SK-N-SH treated with all-trans-retinoic acid at 6 μM for 48 hours (cell line): ENCODE measurements around the gene CADM2.
"Not testable (repeated sequence)": the region's sequence is repeated elsewhere in the genome, so short reads cannot be mapped to it uniquely, and the experiment has no call there.

Source experiments
- CSDC2 ChIP-seq: fragments of 250-450 bp; sonication (Bioruptor Pico); IDR thresholded peaks from 2 replicates; pipeline ENCODE4 v1.5.0; 2020; ENCODE audit warnings: mild to moderate bottlenecking, moderate library complexity
- ISL1 ChIP-seq: fragments of 250-450 bp; sonication (Bioruptor Pico); IDR thresholded peaks from 2 replicates; pipeline ENCODE4 v2.1.2; 2022; ENCODE audit warnings: mild to moderate bottlenecking, moderate library complexity

DNA sequence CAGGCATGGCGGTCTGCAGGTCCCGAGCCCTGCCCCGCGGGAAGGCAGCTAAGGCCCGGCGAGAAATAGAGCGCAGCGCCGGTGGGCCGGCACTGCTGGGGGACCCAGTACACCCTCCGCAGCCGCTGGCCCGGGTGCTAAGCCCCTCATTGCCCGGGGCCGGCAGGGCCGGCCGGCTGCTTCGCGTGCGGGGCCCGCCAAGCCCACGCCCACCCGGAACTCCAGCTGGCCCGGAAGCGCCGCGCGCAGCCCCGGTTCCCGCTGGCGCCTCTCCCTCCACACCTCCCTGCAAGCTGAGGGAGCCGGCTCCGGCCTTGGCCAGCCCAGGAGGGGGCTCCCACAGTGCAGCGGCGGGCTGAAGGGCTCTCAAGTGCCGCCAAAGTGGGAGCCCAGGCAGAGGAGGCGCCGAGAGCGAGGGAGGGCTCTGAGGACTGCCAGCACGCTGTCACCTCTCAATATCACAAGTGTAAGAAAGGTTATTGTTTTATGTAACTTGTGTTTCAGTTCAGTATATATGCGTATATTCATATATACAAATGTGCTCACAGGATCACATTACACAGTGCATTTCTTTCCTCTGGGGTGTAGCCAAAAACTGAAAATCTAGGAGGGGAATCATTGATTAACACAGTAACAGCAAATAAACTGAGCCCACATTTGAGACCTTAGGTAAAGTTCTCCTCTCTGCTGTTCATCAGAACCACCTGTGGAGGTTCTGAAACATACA, 546.2 kb downstream of the CADM2 start:
- not testable (repeated sequence) for TF ChIP-seq ISL1, CSDC2 (CRISPR knock-in tag)
